Measurements from ENCODE around the gene EIF2B1. TPM values are rescaled to one million over a fixed set of nuclear protein-coding genes. Genes with fewer than 3 reads are reported as not detected.

Gene EIF2B1
- polyA plus RNA-seq, 1 of the 3 experiments (the other 2 are of a cell fraction): 90.5 TPM

DNA sequence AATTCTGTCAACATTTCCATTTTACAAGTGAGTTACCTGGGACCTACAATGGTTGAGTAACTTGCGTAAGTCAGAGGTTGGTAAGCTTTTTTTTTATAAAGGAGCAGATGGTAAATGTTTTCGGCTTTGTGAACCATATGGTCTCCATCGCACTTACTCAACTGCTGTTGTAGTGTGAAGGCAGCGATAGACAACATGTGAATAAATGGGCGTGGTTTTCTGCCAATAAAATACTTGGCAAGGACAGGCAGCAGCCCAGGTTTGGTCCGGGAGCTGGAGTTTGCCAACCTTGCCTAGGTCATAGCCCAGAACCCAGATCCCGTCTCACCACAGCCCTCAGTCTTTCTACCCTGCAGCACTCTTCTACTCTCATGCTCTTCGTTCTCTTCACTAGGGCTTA lies 25.3 kb downstream of the EIF2B1 start:
- Histone ChIP-seq H3K9me2 (no peaks in the 10 kb centered on the region), H3K9me3 (no peaks in the 10 kb centered on the region), H4K20me1 (ENCODE audit: insufficient read depth) (no peaks in the 10 kb centered on the region), H3K27me3 (ENCODE audit: insufficient read depth) (no peaks in the 10 kb centered on the region), H2AFZ (ENCODE audit: low read depth) (no peak overlapping the region), H3K79me2 (ENCODE audit: insufficient read depth) (peaks cover 74% of the 10 kb centered on the region), H3K9ac (no peak overlapping the region), H3F3A (replicated peaks; ENCODE audit: insufficient read depth) (no peaks in the 10 kb centered on the region), H3K4me1 (ENCODE audit: control insufficient read depth in 1 of 2, insufficient read depth in 2 of 2, low read depth in 1 of 2, low read length in 1 of 2) (0 out of 4 replicates have a peak, but pooled peaks cover 0 to 4% of the 10 kb centered on the region in 2 experiments), H3K36me3 (replicated peaks in 1 of 2; ENCODE audit: control insufficient read depth in 1 of 2, insufficient read depth in 2 of 2, low read length in 1 of 2) (peaks cover 59 to 68% of the 10 kb centered on the region in 2 experiments), H3K27ac (ENCODE audit: low read depth in 2 of 2, low read length in 1 of 2) (no peak overlapping the region), H3K4me3 (ENCODE audit: low read depth in 2 of 2, low read length in 1 of 2) (no peak overlapping the region), H3K4me2 (no peak overlapping the region)
- no peak for DNase-seq
- ChIA-PET POLR2A (no interaction called here), CTCF (interaction anchor here (2.4 kb wide), 1 partner anchor 11 kb away, joined by 7 read pairs; no protein-coding TSS in a partner anchor)
- WGBS (ENCODE audit: low lambda C conversion rate): 94% methylated on average over 8 of the region's 8 CpGs
- TF ChIP-seq SIN3A (IDR thresholded peaks at IDR 0.05; ENCODE audit: borderline replicate concordance, low read depth, low read length): no peak
- TF ChIP-seq, protein P1, sequence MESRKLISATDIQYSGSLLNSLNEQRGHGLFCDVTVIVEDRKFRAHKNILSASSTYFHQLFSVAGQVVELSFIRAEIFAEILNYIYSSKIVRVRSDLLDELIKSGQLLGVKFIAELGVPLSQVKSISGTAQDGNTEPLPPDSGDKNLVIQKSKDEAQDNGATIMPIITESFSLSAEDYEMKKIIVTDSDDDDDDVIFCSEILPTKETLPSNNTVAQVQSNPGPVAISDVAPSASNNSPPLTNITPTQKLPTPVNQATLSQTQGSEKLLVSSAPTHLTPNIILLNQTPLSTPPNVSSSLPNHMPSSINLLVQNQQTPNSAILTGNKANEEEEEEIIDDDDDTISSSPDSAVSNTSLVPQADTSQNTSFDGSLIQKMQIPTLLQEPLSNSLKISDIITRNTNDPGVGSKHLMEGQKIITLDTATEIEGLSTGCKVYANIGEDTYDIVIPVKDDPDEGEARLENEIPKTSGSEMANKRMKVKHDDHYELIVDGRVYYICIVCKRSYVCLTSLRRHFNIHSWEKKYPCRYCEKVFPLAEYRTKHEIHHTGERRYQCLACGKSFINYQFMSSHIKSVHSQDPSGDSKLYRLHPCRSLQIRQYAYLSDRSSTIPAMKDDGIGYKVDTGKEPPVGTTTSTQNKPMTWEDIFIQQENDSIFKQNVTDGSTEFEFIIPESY (IDR thresholded peaks at IDR 0.05; ENCODE audit: borderline replicate concordance, low read depth): no peak

DNA sequence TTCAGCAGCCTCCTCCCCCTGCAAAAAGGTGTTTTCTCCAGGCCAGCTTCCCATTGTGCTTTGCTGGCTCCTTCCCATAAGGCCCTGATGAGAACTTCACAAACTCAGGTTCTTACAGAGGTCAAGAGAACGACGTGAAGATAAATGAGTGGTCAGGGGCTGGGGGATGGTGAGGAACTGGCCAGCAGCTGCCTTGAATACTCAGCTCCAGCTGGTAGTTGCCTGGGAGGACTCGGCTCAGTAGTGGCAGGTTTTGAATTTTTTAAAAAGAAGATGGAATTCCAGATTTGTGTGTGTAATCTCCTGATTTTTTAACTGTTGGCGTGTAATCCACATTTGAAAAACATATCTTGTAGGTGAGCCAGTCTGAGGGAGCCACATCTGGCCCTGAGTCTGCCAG lies 25.7 kb downstream of the EIF2B1 start:
- Histone ChIP-seq H3K4me2 (no peak overlapping the region), H4K20me1 (ENCODE audit: insufficient read depth) (no peaks in the 10 kb centered on the region), H3K79me2 (ENCODE audit: insufficient read depth) (peaks cover 76% of the 10 kb centered on the region), H3F3A (replicated peaks; ENCODE audit: insufficient read depth) (no peaks in the 10 kb centered on the region), H3K27me3 (ENCODE audit: insufficient read depth) (no peaks in the 10 kb centered on the region), H3K9me2 (no peaks in the 10 kb centered on the region), H3K9me3 (no peaks in the 10 kb centered on the region), H3K4me3 (ENCODE audit: low read depth in 2 of 2, low read length in 1 of 2) (no peak overlapping the region), H3K36me3 (replicated peaks in 1 of 2; ENCODE audit: control insufficient read depth in 1 of 2, insufficient read depth in 2 of 2, low read length in 1 of 2) (peaks cover 55 to 64% of the 10 kb centered on the region in 2 experiments), H3K9ac (no peak overlapping the region), H3K27ac (ENCODE audit: low read depth in 2 of 2, low read length in 1 of 2) (no peak overlapping the region), H3K4me1 (ENCODE audit: control insufficient read depth in 1 of 2, insufficient read depth in 2 of 2, low read depth in 1 of 2, low read length in 1 of 2) (peaks cover 3 to 7% of the 10 kb centered on the region in 2 experiments; a peak in 1 of 4 replicates), H2AFZ (ENCODE audit: low read depth) (no peak overlapping the region)
- TF ChIP-seq SMC3 (IDR thresholded peaks at IDR 0.05; ENCODE audit: low read depth, low read length) (no peak), NRF1 (IDR thresholded peaks at IDR 0.05; ENCODE audit: low read depth, low read length) (no peak), JUND (IDR thresholded peaks at IDR 0.05) (no peak), GABPA (IDR thresholded peaks at IDR 0.05; ENCODE audit: low read depth) (no peak), RFX5 (IDR thresholded peaks at IDR 0.05; ENCODE audit: low read length) (no peak), SIN3A (IDR thresholded peaks at IDR 0.05; ENCODE audit: borderline replicate concordance, low read depth, low read length) (no peak), RAD21 (IDR thresholded peaks at IDR 0.05; ENCODE audit: low read length) (no peak), CHD2 (IDR thresholded peaks at IDR 0.05; ENCODE audit: low read length, partially characterized antibody) (no peak), EZH2phosphoT487 (IDR thresholded peaks at IDR 0.05; ENCODE audit: borderline replicate concordance, low read depth) (no peak), POLR2AphosphoS5 (IDR thresholded peaks at IDR 0.05; ENCODE audit: low read depth, low read length) (no peak), NFIC (IDR thresholded peaks at IDR 0.05; ENCODE audit: borderline replicate concordance) (no peak)
- TF ChIP-seq, protein P2, sequence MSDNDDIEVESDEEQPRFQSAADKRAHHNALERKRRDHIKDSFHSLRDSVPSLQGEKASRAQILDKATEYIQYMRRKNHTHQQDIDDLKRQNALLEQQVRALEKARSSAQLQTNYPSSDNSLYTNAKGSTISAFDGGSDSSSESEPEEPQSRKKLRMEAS (IDR thresholded peaks at IDR 0.05; ENCODE audit: low read depth): no peak
- TF ChIP-seq, protein P3, sequence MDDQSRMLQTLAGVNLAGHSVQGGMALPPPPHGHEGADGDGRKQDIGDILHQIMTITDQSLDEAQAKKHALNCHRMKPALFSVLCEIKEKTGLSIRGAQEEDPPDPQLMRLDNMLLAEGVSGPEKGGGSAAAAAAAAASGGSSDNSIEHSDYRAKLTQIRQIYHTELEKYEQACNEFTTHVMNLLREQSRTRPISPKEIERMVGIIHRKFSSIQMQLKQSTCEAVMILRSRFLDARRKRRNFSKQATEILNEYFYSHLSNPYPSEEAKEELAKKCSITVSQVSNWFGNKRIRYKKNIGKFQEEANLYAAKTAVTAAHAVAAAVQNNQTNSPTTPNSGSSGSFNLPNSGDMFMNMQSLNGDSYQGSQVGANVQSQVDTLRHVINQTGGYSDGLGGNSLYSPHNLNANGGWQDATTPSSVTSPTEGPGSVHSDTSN (IDR thresholded peaks at IDR 0.05): no peak
- TF ChIP-seq, protein P1 (IDR thresholded peaks at IDR 0.05; ENCODE audit: borderline replicate concordance, low read depth): no peak
- TF ChIP-seq, protein P4, sequence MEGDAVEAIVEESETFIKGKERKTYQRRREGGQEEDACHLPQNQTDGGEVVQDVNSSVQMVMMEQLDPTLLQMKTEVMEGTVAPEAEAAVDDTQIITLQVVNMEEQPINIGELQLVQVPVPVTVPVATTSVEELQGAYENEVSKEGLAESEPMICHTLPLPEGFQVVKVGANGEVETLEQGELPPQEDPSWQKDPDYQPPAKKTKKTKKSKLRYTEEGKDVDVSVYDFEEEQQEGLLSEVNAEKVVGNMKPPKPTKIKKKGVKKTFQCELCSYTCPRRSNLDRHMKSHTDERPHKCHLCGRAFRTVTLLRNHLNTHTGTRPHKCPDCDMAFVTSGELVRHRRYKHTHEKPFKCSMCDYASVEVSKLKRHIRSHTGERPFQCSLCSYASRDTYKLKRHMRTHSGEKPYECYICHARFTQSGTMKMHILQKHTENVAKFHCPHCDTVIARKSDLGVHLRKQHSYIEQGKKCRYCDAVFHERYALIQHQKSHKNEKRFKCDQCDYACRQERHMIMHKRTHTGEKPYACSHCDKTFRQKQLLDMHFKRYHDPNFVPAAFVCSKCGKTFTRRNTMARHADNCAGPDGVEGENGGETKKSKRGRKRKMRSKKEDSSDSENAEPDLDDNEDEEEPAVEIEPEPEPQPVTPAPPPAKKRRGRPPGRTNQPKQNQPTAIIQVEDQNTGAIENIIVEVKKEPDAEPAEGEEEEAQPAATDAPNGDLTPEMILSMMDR (IDR thresholded peaks at IDR 0.05): no peak
- TF ChIP-seq, protein P5, sequence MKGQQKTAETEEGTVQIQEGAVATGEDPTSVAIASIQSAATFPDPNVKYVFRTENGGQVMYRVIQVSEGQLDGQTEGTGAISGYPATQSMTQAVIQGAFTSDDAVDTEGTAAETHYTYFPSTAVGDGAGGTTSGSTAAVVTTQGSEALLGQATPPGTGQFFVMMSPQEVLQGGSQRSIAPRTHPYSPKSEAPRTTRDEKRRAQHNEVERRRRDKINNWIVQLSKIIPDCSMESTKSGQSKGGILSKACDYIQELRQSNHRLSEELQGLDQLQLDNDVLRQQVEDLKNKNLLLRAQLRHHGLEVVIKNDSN (IDR thresholded peaks at IDR 0.05; ENCODE audit: borderline replicate concordance, low read depth): no peak
- ChIA-PET POLR2A (no interaction called here), CTCF (interaction anchor here (2.4 kb wide), 1 partner anchor 12 kb away, joined by 7 read pairs; no protein-coding TSS in a partner anchor)
- WGBS (ENCODE audit: low lambda C conversion rate): 94% methylated on average over 4 of the region's 4 CpGs
- DNase-seq: no peak
